Liver (tissue), 9 donors: ENCODE measurements around the gene ZMYND19. TPM values are rescaled to one million over a fixed set of nuclear protein-coding genes. Genes with fewer than 3 reads are reported as not detected.

Source experiments
- DNase-seq: peaks from one replicate; pipeline ENCODE4 v3.0.0-alpha.2; 2017; ENCODE audit warnings: low spot score
- H3K27ac ChIP-seq, 2 donors: one replicate each; pipeline ENCODE4 v1.7.0; 2013; ENCODE audit warnings: inconsistent platforms in 2 of 2, low read length in 2 of 2, control low read depth in 1 of 2, low read depth in 1 of 2, mild to moderate bottlenecking in 1 of 2
- H3K27me3 ChIP-seq, 4 donors: one replicate each; pipeline versions ENCODE4 v1.6.1 to v1.7.0; 2013; ENCODE audit warnings: low read length in 3 of 4, inconsistent platforms in 1 of 4, mild to moderate bottlenecking in 1 of 4, moderate library complexity in 1 of 4; ENCODE audit not compliant: control insufficient read depth in 4 of 4, insufficient read depth in 4 of 4
- H3K36me3 ChIP-seq, 4 donors: one replicate each; pipeline versions ENCODE4 v1.6.1 to v1.7.0; 2013; ENCODE audit warnings: low read length in 3 of 4, mild to moderate bottlenecking in 3 of 4, low read depth in 1 of 4, moderate library complexity in 1 of 4; ENCODE audit not compliant: control insufficient read depth in 4 of 4, insufficient read depth in 3 of 4
- H3K4me1 ChIP-seq, 4 donors: one replicate each; pipeline versions ENCODE4 v1.6.1 to v1.7.0; 2013; ENCODE audit warnings: low read length in 3 of 4, mild to moderate bottlenecking in 3 of 4, moderate library complexity in 1 of 4; ENCODE audit not compliant: control insufficient read depth in 4 of 4, insufficient read depth in 4 of 4
- H3K4me3 ChIP-seq, 3 donors: one replicate each; pipeline versions ENCODE4 v1.6.1 to v1.7.0; 2013; ENCODE audit warnings: low read length in 3 of 3, control low read depth in 1 of 3, low read depth in 1 of 3, mild to moderate bottlenecking in 1 of 3
- H3K9ac ChIP-seq, 2 donors: one replicate each; pipeline ENCODE4 v1.7.0; 2013; ENCODE audit warnings: low read length in 2 of 2, mild to moderate bottlenecking in 2 of 2, moderate library complexity in 2 of 2, control low read depth in 1 of 2, low read depth in 1 of 2
- H3K9me3 ChIP-seq, 4 donors: one replicate each; pipeline versions ENCODE4 v1.6.1 to v1.7.0; 2013; ENCODE audit warnings: low read length in 3 of 4; ENCODE audit not compliant: control insufficient read depth in 4 of 4
- EGR1 ChIP-seq, 2 donors: IDR thresholded peaks; 2 replicates each; pipeline ENCODE4 v1.6.1; 2016 to 2018; ENCODE audit warnings: antibody characterized with exemption in 2 of 2, low read depth in 2 of 2
- FOXA1 ChIP-seq: IDR thresholded peaks from 2 replicates; pipeline ENCODE4 v1.6.1; 2016; ENCODE audit warnings: antibody characterized with exemption
- FOXA2 ChIP-seq: IDR thresholded peaks from 2 replicates; pipeline ENCODE4 v1.6.1; 2016; ENCODE audit warnings: antibody characterized with exemption
- GABPA ChIP-seq, 2 donors: IDR thresholded peaks in 1 of 2; conservative IDR thresholded peaks in 1 of 2; 2 replicates each; pipeline ENCODE4 v1.6.1; 2016; ENCODE audit warnings: antibody characterized with exemption in 2 of 2, mild to moderate bottlenecking in 1 of 2, moderate library complexity in 1 of 2
- HNF4A ChIP-seq, 2 donors: conservative IDR thresholded peaks; 2 replicates each; pipeline ENCODE4 v1.6.1; 2016; ENCODE audit warnings: antibody characterized with exemption in 2 of 2, mild to moderate bottlenecking in 2 of 2
- HNF4G ChIP-seq: IDR thresholded peaks from 2 replicates; pipeline ENCODE4 v1.6.1; 2016; ENCODE audit warnings: antibody characterized with exemption
- JUND ChIP-seq, 2 donors: IDR thresholded peaks; 2 replicates each; pipeline ENCODE4 v1.6.1; 2016; ENCODE audit warnings: antibody characterized with exemption in 2 of 2
- NR2F2 ChIP-seq: IDR thresholded peaks from 2 replicates; pipeline ENCODE4 v1.6.1; 2016; ENCODE audit warnings: antibody characterized with exemption
- RAD21 ChIP-seq, 2 donors: IDR thresholded peaks; 2 replicates each; pipeline ENCODE4 v1.6.1; 2016; ENCODE audit warnings: antibody characterized with exemption in 2 of 2, mild to moderate bottlenecking in 2 of 2
- RXRA ChIP-seq, 2 donors: IDR thresholded peaks; 2 replicates each; pipeline ENCODE4 v1.6.1; 2017 to 2018; ENCODE audit warnings: antibody characterized with exemption in 2 of 2, mild to moderate bottlenecking in 1 of 2
- SP1 ChIP-seq: IDR thresholded peaks from 2 replicates; pipeline ENCODE4 v1.6.1; 2018; ENCODE audit warnings: antibody characterized with exemption, mild to moderate bottlenecking
- TAF1 ChIP-seq: conservative IDR thresholded peaks from 2 replicates; pipeline ENCODE4 v1.6.1; 2016; ENCODE audit warnings: antibody characterized with exemption, mild to moderate bottlenecking
- YY1 ChIP-seq: IDR thresholded peaks from 2 replicates; pipeline ENCODE4 v1.6.1; 2016; ENCODE audit warnings: antibody characterized with exemption, mild to moderate bottlenecking
- WGBS: extraction: QIAGEN DNeasy Blood & Tissue Kit; methylation state at CpG from one replicate; pipeline ENCODE4 v1.1.7; 2013; 5-methylcytosine and 5-hydroxymethylcytosine counted together
- polyA plus RNA-seq, 2 donors: library from polyadenylated mRNA; stranded (reverse) in 1 of 2; unstranded in 1 of 2; fragments of 200-250 nt in 1 of 2; fragments of >200 nt in 1 of 2; fragmentation: Nextera tagmentation in 1 of 2; extraction: Ambion mirVana in 1 of 2; gene quantifications; one replicate each; pipeline versions ENCODE4 v1.2.1 to v1.2.3, GENCODE V29; 2013 to 2015
- total RNA-seq, 2 donors: library from RNA; depleted of rRNA; stranded (reverse); fragments of >200 nt; gene quantifications; one replicate each; pipeline ENCODE4 v1.2.3, GENCODE V29; 2014
- TF ChIP-seq, protein P1 (sequence below): IDR thresholded peaks from 2 replicates; pipeline ENCODE4 v1.6.1; 2016; ENCODE audit warnings: antibody characterized with exemption
- TF ChIP-seq, protein P2 (sequence below): fragments of 150-350 bp; IDR thresholded peaks from 2 replicates; pipeline ENCODE4 v1.5.1; 2017; ENCODE audit warnings: improper control_type of control experiment, low read depth, low read length; ENCODE audit not compliant: missing input control
- TF ChIP-seq, protein P3 (sequence below): IDR thresholded peaks from 2 replicates; pipeline ENCODE4 v1.6.1; 2016; ENCODE audit warnings: antibody characterized with exemption
- TF ChIP-seq, protein P4 (sequence below): IDR thresholded peaks from 2 replicates; pipeline ENCODE4 v1.6.1; 2016; ENCODE audit warnings: antibody characterized with exemption
- donor health status: healthy.
- donor health status: healthy.
- donor health status: healthy.
- donor health status: healthy.
- donor health status: healthy.

Gene ZMYND19
- total and polyA plus RNA-seq, 4 donors: 2.4 to 7.1 (median 7.0) TPM

DNA sequence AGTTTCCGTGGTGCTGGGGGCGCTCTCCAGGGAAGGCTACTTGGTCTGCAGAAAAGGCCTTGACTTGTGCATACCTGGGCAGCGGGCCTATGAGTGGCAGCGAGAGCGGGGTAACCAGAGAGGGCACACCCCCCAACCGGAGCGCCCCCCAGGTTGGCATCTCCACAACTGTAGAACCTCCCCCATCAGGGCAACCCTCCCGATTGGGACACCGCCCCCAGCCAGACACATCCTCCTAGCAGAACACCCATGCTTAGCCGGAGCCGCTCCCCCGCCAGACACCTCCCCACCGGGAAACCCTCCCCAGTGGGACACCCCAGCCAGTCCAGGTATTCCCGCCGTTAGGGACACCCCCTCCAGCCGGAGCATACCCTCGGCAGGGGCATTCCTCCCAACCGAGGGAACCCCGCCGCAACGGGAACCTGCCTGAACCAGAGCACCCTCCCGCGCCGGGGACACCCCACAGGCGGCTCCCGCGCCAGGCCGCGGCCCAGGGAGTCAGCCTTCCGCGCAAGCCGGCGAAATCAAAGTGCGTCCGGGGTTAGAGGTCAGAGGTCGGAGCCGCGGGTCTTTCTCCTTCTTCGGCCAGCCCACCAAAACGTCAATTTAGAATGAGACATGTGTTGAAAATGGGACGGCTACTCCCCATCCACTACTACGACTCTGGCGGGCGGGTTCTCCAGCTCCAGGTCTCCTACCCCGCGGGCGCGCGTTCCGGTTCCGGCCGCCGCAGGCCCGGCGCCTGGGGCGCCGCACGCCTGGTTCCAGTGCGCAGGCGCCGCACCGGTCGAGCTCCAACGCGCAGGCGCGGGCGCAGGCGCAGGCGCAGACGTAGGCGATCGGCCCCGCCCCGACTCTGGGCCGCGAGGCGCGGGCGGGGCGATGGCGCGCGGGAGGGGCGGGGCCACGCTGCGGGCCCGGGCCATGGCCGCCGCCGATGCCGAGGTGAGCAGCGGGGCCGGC lies 28.1 kb upstream of the ZMYND19 start, which contains the start of gene EHMT1:
TSS of gene EHMT1 (plus strand) at position 901 of the 963 bp plus-strand sequence. CDS start at position 925, 24 bp downstream.
- DNase-seq: peak; percentile 92
- Histone ChIP-seq H3K9ac (peak within 1 kb of the TSS; percentile 85 to 95), H3K4me3 (peak within 1 kb of the TSS; percentile 94 to 95 (median 95)), H3K27ac (peak within 1 kb of the TSS; percentile 82 to 89), H3K4me1 (peaks cover 10 to 46% (median 37%) of the 10 kb centered on the region in 4 donors), H3K36me3 (peaks cover 0 to 14% (median 11%) of the 10 kb centered on the region in 4 donors), H3K27me3 (no peaks in the 10 kb centered on the region), H3K9me3 (no peaks in the 10 kb centered on the region)
- TF ChIP-seq, protein P1, sequence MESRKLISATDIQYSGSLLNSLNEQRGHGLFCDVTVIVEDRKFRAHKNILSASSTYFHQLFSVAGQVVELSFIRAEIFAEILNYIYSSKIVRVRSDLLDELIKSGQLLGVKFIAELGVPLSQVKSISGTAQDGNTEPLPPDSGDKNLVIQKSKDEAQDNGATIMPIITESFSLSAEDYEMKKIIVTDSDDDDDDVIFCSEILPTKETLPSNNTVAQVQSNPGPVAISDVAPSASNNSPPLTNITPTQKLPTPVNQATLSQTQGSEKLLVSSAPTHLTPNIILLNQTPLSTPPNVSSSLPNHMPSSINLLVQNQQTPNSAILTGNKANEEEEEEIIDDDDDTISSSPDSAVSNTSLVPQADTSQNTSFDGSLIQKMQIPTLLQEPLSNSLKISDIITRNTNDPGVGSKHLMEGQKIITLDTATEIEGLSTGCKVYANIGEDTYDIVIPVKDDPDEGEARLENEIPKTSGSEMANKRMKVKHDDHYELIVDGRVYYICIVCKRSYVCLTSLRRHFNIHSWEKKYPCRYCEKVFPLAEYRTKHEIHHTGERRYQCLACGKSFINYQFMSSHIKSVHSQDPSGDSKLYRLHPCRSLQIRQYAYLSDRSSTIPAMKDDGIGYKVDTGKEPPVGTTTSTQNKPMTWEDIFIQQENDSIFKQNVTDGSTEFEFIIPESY: no peak
- TF ChIP-seq YY1 (peak; percentile 13), SP1 (peak; percentile 15), HNF4G (no peak), TAF1 (no peak), RAD21 (IDR thresholded peaks at IDR 0.05) (peak in 1 of 2 donors; percentile 13), HNF4A (conservative IDR thresholded peaks at IDR 0.05) (peak in 1 of 2 donors; percentile 8), GABPA (IDR thresholded peaks at IDR 0.05 in 1 of 2, conservative IDR thresholded peaks at IDR 0.05 in 1 of 2) (peak in 1 of 2 donors; percentile 87), FOXA1 (no peak), FOXA2 (no peak), EGR1 (IDR thresholded peaks at IDR 0.05; ENCODE audit: low read depth in 2 of 2) (no peak), RXRA (IDR thresholded peaks at IDR 0.05) (peak in 1 of 2 donors; percentile 34), NR2F2 (peak; percentile 88), JUND (IDR thresholded peaks at IDR 0.05) (no peak)
- TF ChIP-seq, protein P2, sequence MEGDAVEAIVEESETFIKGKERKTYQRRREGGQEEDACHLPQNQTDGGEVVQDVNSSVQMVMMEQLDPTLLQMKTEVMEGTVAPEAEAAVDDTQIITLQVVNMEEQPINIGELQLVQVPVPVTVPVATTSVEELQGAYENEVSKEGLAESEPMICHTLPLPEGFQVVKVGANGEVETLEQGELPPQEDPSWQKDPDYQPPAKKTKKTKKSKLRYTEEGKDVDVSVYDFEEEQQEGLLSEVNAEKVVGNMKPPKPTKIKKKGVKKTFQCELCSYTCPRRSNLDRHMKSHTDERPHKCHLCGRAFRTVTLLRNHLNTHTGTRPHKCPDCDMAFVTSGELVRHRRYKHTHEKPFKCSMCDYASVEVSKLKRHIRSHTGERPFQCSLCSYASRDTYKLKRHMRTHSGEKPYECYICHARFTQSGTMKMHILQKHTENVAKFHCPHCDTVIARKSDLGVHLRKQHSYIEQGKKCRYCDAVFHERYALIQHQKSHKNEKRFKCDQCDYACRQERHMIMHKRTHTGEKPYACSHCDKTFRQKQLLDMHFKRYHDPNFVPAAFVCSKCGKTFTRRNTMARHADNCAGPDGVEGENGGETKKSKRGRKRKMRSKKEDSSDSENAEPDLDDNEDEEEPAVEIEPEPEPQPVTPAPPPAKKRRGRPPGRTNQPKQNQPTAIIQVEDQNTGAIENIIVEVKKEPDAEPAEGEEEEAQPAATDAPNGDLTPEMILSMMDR: no peak
- TF ChIP-seq, protein P3, sequence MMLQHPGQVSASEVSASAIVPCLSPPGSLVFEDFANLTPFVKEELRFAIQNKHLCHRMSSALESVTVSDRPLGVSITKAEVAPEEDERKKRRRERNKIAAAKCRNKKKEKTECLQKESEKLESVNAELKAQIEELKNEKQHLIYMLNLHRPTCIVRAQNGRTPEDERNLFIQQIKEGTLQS: no peak
- TF ChIP-seq, protein P4, sequence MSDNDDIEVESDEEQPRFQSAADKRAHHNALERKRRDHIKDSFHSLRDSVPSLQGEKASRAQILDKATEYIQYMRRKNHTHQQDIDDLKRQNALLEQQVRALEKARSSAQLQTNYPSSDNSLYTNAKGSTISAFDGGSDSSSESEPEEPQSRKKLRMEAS: no peak
- 1% methylated on average over 94 of the region's 94 CpGs for WGBS

DNA sequence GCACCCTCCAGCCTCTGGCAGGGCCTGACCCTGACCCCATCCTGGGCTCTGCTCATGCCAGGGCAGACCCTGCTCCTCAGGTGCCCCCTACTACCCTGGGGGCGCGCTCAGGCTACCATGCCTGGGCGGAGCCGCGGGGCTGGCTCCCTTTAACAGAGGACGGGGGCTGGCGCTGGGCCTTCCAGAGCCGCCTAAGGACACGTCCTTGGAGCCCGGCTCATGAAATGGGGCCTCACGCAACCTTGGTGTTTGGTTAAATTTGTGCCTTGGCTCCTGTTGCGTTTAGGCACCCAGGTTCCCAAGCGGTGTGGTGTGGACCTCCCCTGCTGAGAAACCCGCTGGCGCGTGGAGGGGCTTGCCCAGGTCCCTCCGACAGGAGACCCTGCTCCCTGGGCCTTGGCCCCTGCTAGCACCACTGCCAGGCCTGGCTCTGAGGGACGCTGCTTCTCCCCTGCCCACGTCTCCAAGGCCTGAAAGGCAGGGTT lies 25.1 kb upstream of the ZMYND19 start:
- no peak for DNase-seq
- Histone ChIP-seq H3K36me3 (peaks cover 0 to 14% (median 11%) of the 10 kb centered on the region in 4 donors), H3K9ac (no peak overlapping the region), H3K4me1 (peaks cover 10 to 49% (median 28%) of the 10 kb centered on the region in 4 donors), H3K9me3 (no peaks in the 10 kb centered on the region), H3K4me3 (no peak overlapping the region), H3K27ac (no peak overlapping the region), H3K27me3 (no peaks in the 10 kb centered on the region)
- WGBS: 59% methylated on average over 19 of the region's 19 CpGs
- TF ChIP-seq FOXA2 (no peak), JUND (IDR thresholded peaks at IDR 0.05) (no peak)
